ENCODE results near the gene UTY. TPM values are rescaled to one million over a fixed set of nuclear protein-coding genes. Genes with fewer than 3 reads are reported as not detected.
"Not testable (repeated sequence)": the region's sequence is repeated elsewhere in the genome, so short reads cannot be mapped to it uniquely, and the experiment has no call there.

The UTY gene
- total and polyA plus RNA-seq, 2 donors (not counting 3 experiments of a cell fraction or from before 2014, with no cell fraction given), result 4.8 to 17.9 TPM

DNA sequence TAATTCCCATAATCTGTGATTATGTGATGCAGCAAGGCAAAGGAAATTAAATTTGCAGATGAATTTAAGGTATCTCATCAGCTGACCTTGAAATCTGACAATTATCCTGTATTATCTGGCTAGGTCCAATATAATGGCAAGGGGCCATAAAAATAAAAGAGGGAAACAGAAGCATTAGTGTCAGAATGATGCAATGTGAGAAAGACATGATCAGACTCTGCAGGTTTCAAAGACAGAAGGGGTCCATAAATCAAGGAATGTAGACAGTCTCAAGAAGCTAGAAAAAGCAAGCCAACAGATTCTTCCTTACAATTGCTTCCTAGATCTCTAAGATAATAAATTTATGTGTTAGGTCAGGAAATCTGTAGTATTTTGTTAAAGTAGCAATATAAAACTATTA, 208.1 kb downstream of the UTY start:
- H4K20me1 ChIP-seq (replicated peaks; ENCODE audit: control insufficient read depth, extremely low read depth, insufficient read depth, low read length), result no peaks in the 10 kb centered on the region
- H3K4me1 ChIP-seq (ENCODE audit: control insufficient read depth, extremely low read depth, insufficient read depth, low read length), result no peaks in the 10 kb centered on the region
- peak; percentile 28 for FAIRE-seq
- H3K9me3 ChIP-seq (replicated peaks; ENCODE audit: control insufficient read depth, insufficient read depth, low read length), result no peaks in the 10 kb centered on the region
- H3K79me2 ChIP-seq (ENCODE audit: control insufficient read depth, insufficient read depth, low read length), result no peaks in the 10 kb centered on the region
- H3K27me3 ChIP-seq (ENCODE audit: control insufficient read depth in 2 of 2, insufficient read depth in 2 of 2, low read length in 2 of 2), result no peaks in the 10 kb centered on the region
- BruUV-seq (replicated peaks), result no TSS peak
- H3K36me3 ChIP-seq (ENCODE audit: control insufficient read depth in 2 of 2, extremely low read depth in 1 of 2, insufficient read depth in 2 of 2, low read length in 2 of 2), result peaks cover 0 to 3% of the 10 kb centered on the region in 2 experiments
- H3K9me1 ChIP-seq (replicated peaks; ENCODE audit: control insufficient read depth, extremely low read depth, insufficient read depth, low read length), result no peaks in the 10 kb centered on the region
- H3K27ac ChIP-seq (ENCODE audit: insufficient read depth, low read depth, low read length), result no peak overlapping the region
- POLR2A ChIA-PET, result no interaction called here
- no peak for DNase-seq (ENCODE audit: low read depth, low spot score)
- no peak overlapping the region for H2AFZ ChIP-seq (ENCODE audit: low read depth, low read length)
- CTCF ChIA-PET, result no interaction called here
- TF ChIP-seq GATA2 (IDR thresholded peaks at IDR 0.05; ENCODE audit: insufficient read depth, insufficient read length, low read depth, low read length), result no peak
- TF ChIP-seq MYC (IDR thresholded peaks at IDR 0.05; ENCODE audit: low read depth, low read length), result no peak
- no peak for TF ChIP-seq EZH2 (IDR thresholded peaks at IDR 0.05; ENCODE audit: borderline replicate concordance, low read depth, low read length, severe bottlenecking)
- TF ChIP-seq POLR2AphosphoS5 (IDR thresholded peaks at IDR 0.05; ENCODE audit: insufficient read depth, low read depth, low read length), result no peak
- TF ChIP-seq FOS (IDR thresholded peaks at IDR 0.05; ENCODE audit: borderline replicate concordance, insufficient read depth, low read length), result no peak
- no peak for TF ChIP-seq JUN (IDR thresholded peaks at IDR 0.05; ENCODE audit: borderline replicate concordance, insufficient read depth, insufficient read length, low read depth)
- H3K9ac ChIP-seq (replicated peaks; ENCODE audit: extremely low read depth, insufficient read depth, low read length), result no peak overlapping the region
- dilution Hi-C loops (cut with MboI; ENCODE audit: extremely low pct_ligation_motif_present, low sequenced_read_pairs) (no loop called here), intact Hi-C loops (cut with micrococcal nuclease) (no loop called here)
- no peak overlapping the region for H3K4me2 ChIP-seq (ENCODE audit: insufficient read depth, low read length)
- H3K4me3 ChIP-seq (replicated peaks in 1 of 3; ENCODE audit: insufficient read depth in 1 of 3, low read depth in 1 of 3, low read length in 3 of 3), result no peak overlapping the region

DNA sequence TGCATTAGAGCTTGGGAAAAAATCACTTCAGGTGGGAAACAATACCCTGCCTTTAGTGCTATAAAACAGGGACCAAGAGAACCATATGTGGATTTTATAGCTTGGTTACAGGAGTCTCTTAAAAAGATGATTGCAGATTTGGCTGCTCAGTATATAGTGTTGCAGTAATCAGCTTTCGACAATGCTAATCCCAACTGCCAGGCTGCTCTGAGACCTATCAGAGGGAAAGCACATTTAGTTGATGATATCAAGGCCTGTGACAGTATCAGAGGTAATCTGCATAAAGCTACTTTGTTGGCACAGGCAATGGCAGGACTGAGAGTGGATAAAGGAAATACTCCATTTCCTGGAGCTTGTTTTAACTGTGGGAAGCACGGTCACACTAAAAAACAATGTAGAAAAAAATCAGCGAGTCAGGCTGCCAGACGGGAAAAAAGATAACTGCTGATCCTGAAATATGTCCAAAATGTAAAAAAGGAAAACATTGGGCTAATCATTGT, 225.8 kb downstream of the UTY start:
- H3K36me3 ChIP-seq (ENCODE audit: control insufficient read depth in 2 of 2, extremely low read depth in 1 of 2, insufficient read depth in 2 of 2, low read length in 2 of 2); H3K27me3 ChIP-seq (ENCODE audit: control insufficient read depth in 2 of 2, insufficient read depth in 2 of 2, low read length in 2 of 2); H3K4me3 ChIP-seq (replicated peaks in 1 of 3; ENCODE audit: insufficient read depth in 1 of 3, low read depth in 1 of 3, low read length in 3 of 3); H3K9me3 ChIP-seq (replicated peaks; ENCODE audit: control insufficient read depth, insufficient read depth, low read length); H3K9ac ChIP-seq (replicated peaks; ENCODE audit: extremely low read depth, insufficient read depth, low read length); H4K20me1 ChIP-seq (replicated peaks; ENCODE audit: control insufficient read depth, extremely low read depth, insufficient read depth, low read length); POLR2A ChIA-PET; BruUV-seq (replicated peaks); H3K9me1 ChIP-seq (replicated peaks; ENCODE audit: control insufficient read depth, extremely low read depth, insufficient read depth, low read length); dilution Hi-C loops (cut with MboI; ENCODE audit: extremely low pct_ligation_motif_present, low sequenced_read_pairs); H2AFZ ChIP-seq (ENCODE audit: low read depth, low read length); FAIRE-seq; H3K79me2 ChIP-seq (ENCODE audit: control insufficient read depth, insufficient read depth, low read length); intact Hi-C loops (cut with micrococcal nuclease): not testable (repeated sequence)
- Histone ChIP-seq H3K4me1 (ENCODE audit: control insufficient read depth, extremely low read depth, insufficient read depth, low read length) (peaks cover 13% of the 10 kb centered on the region), H3K4me2 (ENCODE audit: insufficient read depth, low read length) (peak overlapping the region; percentile 51), H3K27ac (ENCODE audit: insufficient read depth, low read depth, low read length) (peak overlapping the region; percentile 63)
- DNase-seq (ENCODE audit: low read depth, low spot score), result peak; percentile 65
- CTCF ChIA-PET, result interaction anchor here (0.7 to 1.5 kb wide), 3 partner anchors 11 to 90 kb away, joined by 3 to 8 read pairs (median 4); no protein-coding TSS in a partner anchor
